DMS53 treated with DMSO at 0.1 percent for 48 hours (cell line): ENCODE results near the gene ECEL1.
"Not testable (repeated sequence)": the region's sequence is repeated elsewhere in the genome, so short reads cannot be mapped to it uniquely, and the experiment has no call there.

ENCODE experiments used
- DNase-seq: peaks from one replicate; lab custom pipeline; 2025; ENCODE audit not compliant: unreplicated experiment; lab: John Stamatoyannopoulos, UW

The ECEL1 gene, protein sequence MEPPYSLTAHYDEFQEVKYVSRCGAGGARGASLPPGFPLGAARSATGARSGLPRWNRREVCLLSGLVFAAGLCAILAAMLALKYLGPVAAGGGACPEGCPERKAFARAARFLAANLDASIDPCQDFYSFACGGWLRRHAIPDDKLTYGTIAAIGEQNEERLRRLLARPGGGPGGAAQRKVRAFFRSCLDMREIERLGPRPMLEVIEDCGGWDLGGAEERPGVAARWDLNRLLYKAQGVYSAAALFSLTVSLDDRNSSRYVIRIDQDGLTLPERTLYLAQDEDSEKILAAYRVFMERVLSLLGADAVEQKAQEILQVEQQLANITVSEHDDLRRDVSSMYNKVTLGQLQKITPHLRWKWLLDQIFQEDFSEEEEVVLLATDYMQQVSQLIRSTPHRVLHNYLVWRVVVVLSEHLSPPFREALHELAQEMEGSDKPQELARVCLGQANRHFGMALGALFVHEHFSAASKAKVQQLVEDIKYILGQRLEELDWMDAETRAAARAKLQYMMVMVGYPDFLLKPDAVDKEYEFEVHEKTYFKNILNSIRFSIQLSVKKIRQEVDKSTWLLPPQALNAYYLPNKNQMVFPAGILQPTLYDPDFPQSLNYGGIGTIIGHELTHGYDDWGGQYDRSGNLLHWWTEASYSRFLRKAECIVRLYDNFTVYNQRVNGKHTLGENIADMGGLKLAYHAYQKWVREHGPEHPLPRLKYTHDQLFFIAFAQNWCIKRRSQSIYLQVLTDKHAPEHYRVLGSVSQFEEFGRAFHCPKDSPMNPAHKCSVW

DNA sequence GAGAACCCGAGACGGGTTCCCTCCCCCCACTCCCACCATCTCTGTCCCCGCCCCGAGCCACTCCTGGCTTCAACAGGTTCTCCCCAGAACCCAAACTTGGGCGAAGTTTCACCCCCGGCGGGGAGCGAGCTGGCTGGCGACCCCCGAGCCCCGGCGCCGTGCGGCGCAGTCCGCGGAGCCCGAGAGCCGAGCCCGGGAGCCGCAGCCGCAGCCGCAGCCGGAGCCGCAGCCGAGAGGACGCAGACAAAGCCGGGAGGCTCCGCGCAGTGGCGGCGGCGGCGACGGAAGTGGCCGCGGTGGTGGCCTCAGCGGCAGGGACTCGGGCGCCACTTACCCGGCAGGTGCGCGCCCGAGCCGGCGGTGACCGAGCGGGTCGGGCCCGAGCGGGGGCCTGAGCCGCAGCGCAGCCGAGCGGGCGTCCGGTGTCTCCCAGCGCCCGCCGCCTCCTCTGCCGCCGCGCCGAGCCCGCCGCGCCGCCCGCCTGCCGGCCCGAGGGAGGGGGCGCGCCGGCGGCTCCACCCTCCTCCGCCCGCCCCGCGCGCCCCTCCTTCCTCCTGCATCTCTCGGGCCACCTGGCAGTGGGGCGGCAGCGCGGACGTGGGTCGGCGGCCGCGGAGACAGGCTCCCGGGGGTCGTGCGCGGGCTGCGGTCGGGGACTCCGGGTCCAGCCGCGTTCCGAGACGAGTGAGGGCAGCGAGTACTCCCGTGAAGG, at the start of gene ECEL1:
Gene ECEL1 (minus strand): TSS at position 450 of the 712 bp plus-strand sequence. CDS start 1,181 bp downstream, outside the sequence.
- no peak for DNase-seq

DNA sequence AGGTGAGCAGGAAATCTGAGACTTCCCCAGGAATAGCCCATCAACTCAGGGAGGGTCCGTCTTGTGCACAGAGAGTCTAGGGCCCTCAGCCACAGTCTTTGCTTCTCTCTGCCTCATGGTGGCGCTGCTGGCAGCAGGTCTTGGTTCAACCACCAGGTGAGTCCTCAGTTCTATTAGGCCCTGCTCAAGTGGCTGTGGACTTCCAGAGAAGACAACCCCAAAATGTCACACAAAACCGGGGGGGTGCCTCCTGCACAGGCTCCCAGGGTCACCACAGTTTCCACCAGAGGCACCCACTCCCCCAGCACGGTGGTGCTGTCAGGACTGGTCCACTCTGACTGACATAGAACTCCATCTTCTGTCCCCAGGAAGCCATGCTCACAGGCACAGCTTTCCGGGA, 49.4 kb upstream of the ECEL1 start:
- no peak for DNase-seq

DNA sequence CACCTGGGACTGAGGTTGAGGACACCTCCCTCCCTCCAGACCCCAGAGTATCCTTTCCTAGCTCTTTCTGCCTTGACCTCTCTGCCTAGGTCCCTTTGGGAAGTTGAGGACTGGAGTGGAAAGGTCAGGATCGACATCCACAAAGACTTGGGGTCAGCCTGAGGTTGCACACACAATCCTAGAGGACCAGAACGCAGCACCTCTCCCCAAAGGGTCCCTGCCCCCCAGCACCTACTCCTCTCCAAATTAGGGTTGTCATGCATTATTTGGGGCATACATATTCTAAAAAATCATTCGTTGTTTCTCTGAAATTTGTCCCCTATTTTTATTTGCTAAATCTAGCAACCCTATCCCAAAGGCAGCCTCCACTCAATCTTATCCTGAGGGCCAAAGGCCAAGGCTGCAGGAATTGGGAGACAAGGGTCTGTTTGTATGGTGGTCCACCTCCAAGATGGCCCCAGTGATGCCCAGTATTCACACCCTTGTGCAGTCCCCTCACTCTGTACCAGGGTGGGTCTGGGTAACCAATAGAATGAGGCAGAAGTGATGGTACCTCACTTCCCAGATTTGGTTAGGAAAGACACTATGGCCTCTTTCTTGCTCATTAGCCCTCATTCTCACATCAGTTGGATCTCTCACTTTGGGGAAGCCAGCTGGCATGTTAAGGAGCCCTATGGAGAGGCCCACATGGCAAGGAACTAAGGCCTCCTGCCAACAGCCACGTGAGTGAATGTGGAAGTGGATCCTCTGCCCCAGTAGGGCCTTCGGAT, 48.3 kb upstream of the ECEL1 start:
- DNase-seq, result no peak

DNA sequence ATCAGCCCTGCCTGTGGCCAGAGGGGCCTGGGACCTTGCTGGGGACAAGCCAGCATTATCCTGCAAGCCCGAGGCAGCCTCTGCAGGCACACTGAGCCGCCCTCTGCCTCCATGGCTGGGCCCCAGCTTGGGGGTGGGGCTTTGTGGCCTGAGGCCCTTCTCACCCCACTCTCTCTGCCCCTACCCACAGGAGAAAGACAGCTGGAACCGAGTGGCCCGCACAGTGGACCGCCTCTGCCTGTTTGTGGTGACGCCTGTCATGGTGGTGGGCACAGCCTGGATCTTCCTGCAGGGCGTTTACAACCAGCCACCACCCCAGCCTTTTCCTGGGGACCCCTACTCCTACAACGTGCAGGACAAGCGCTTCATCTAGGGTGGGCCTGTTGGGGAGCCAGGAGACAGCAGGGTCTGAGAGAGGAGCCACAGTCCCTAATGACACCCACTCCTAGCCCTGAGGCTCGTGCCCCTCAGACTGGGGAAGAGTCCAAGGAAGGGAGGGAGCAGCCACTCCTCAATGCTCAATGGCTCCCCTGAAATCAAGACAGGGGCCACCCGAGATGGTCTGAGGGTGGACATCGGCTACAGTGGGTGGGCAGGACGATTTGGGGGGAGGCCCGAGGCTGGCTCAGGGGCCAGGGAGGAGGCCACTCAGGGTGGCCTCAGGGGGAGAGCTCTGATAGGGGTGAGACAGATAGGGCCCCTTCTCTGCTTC, 47.5 kb upstream of the ECEL1 start:
- DNase-seq, result no peak

DNA sequence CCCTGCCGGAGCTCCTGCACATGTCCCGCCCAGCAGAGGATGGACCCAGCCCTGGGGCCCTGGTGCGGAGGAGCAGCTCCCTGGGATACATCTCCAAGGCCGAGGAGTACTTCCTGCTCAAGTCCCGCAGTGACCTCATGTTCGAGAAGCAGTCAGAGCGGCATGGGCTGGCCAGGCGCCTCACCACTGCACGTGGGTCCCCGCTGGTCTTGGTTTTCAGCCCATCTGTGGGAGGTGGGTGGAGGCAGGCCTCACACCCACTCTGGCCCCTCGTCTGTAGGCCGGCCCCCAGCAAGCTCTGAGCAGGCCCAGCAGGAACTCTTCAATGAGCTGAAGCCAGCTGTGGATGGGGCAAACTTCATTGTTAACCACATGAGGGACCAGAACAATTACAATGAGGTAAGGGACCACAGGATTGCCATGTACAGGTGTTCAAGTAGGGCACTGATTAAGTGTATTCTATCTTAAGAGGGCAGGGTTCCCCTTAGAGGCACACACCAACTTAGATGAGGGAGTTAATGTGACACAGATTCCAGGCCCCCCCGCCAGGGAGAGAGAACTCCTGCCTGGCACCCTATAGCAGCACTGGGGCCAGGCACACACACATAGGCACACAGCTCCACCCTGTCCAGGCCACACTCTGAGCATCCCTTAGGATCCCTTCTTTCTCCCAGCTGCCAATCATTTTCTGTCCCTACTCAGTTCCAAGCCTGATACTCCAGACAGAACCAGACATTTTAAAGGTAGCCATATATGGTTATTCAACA, 46.5 kb upstream of the ECEL1 start:
- no peak for DNase-seq

- DNase-seq, result not testable (repeated sequence)
These were observed 45.2 kb upstream of the ECEL1 start for GRCh38 chr2:232532821-232533220.

DNA sequence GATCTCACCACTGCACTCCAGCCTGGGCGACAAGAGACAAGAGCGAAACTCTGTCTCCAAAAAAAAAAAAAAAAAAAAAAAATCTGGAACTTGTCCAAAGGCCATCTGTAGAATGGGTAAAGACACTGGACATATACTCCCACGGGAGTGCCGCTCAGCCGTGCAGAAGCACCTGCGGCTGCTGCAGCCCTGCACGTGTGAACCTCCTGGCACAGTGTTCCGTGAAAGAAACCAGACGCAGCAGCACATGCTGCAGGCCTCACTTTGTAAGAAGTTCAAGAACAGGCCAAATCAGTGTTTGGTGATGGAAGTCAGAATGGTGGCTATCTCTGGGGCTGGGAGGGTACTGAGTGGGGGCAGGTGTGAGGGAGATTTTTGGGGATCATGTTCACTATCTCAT, 44.8 kb upstream of the ECEL1 start:
- DNase-seq, result no peak

- no peak for DNase-seq
These were observed 43.1 kb upstream of the ECEL1 start for GRCh38 chr2:232530626-232531260.

DNA sequence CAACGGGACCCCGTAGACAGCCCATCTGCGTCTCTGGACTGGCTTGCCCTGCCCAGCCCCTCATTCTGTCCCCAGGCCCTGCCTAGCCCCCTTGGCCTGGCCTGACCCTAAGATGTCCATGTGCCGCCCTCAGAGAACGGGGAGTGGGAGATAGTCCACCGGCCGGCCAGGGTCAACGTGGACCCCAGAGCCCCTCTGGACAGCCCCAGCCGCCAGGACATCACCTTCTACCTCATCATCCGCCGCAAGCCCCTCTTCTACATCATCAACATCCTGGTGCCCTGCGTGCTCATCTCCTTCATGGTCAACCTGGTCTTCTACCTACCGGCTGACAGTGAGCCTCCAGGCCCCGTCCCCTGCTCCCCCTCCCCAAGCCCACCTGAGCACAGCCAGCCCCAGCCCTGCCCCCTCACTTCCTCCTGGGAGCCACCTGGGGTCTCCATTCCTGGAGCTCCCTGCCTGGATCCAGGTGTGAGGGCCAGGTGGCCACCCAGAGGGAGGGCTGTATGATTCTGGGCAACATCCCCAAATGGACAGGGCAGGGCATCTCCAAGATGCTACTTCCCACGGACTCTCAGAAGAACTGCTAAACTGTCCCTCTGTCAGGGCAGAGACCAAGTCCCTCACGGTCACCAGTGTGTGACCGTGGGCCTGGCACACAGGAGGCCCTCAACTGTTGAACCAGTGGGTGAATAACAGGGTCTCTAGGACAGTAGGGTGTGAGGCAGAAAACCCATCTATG, 42.3 kb upstream of the ECEL1 start:
- no peak for DNase-seq

GRCh38 chr2:232528746-232529460, 41.3 kb upstream of the ECEL1 start:
- DNase-seq, result no peak

DNA sequence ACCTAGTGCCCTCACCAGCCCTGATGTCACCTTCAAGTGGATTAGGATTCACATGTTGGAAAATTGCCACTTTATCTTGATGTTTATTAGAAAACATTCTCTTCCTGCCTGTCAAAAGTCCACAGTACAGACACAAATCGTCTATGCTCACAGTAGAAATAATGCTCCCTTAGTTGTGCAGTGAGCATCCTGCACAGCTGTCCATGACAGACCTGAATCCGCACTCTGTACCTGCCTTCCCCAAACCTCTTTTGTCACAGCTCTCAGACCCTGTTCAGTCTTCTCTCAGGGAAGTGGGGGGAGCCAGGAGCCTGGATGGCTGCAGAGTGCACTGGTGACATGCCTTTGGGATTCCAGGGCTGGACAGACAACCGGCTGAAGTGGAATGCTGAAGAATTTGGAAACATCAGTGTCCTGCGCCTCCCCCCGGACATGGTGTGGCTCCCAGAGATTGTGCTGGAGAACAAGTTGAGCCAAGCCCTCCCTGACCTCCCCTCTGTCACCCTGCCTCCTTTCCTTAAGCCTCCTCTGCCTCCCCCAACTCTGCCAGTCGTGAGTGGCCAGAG, 40.4 kb upstream of the ECEL1 start:
- DNase-seq, result no peak

GRCh38 chr2:232526372-232526941, 38.8 kb upstream of the ECEL1 start:
- no peak for DNase-seq

- DNase-seq, result no peak
These were observed 38.2 kb upstream of the ECEL1 start, which contains the start of gene CHRND for GRCh38 chr2:232525791-232526371. Gene CHRND, plus strand, starts transcription at chr2:232526160. Its CDS starts 56 bp downstream, at chr2:232526216.

DNA sequence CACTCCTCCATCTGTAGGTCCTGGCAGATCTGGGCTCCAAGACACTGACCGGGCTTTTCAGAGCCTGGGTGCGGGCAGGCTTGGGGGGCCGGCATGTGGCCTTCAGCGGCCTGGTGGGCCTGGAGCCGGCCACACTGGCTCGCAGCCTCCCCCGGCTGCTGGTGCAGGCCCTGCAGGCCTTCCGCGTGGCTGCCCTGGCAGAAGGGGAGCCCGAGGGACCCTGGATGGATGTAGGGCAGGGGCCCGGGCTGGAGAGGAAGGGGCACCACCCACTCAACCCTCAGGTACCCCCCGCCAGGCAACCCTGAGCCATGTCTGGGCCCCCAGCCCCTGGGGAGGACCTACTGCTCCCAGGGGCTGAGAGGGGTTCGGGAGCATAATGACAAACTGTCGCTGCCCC, 37.6 kb upstream of the ECEL1 start:
- no peak for DNase-seq

GRCh38 chr2:232524771-232525170, 37.1 kb upstream of the ECEL1 start:
- no peak for DNase-seq
